GM12878 (cell line): ENCODE measurements around the gene ABR. TPM values are rescaled to one million over a fixed set of nuclear protein-coding genes. Genes with fewer than 3 reads are reported as not detected.

Source experiments
- EGR1 ChIP-seq, 2 experiments: IDR thresholded peaks; 1 replicate in 1 of 2; 2 replicates in 1 of 2; pipeline ENCODE4 v1.6.1; 2011 to 2012; ENCODE audit warnings: low read depth in 2 of 2, low read length in 2 of 2, borderline replicate concordance in 1 of 2, mild to moderate bottlenecking in 1 of 2, moderate library complexity in 1 of 2
- MEF2B ChIP-seq: fragments of 450-650 bp; IDR thresholded peaks from 2 replicates; pipeline ENCODE4 v1.6.1; 2018; ENCODE audit warnings: mild to moderate bottlenecking, moderate library complexity; ENCODE audit not compliant: partially characterized antibody, poor library complexity, severe bottlenecking
- MYC ChIP-seq: IDR thresholded peaks from 2 replicates; pipeline ENCODE4 v1.6.1; 2011; ENCODE audit warnings: mild to moderate bottlenecking, low read length, moderate library complexity, inconsistent platforms; ENCODE audit not compliant: insufficient read depth, insufficient replicate concordance, insufficient read length, severe bottlenecking
- NR2F1 ChIP-seq: fragments of 450-650 bp; conservative IDR thresholded peaks from 2 replicates; pipeline ENCODE4 v1.6.1; 2017; ENCODE audit warnings: mild to moderate bottlenecking
- RAD21 ChIP-seq: IDR thresholded peaks from 2 replicates; pipeline ENCODE4 v1.6.1; 2011; ENCODE audit warnings: mild to moderate bottlenecking, low read depth, low read length, moderate library complexity; ENCODE audit not compliant: insufficient read depth
- RBBP5 ChIP-seq: fragments of 200-600 bp; sonication (generic); conservative IDR thresholded peaks from 2 replicates; pipeline ENCODE4 v1.6.1; 2016
- RELA ChIP-seq: fragments of 450-650 bp; IDR thresholded peaks from 2 replicates; pipeline ENCODE4 v1.8.0; 2014; ENCODE audit warnings: borderline replicate concordance; ENCODE audit not compliant: partially characterized antibody
- SMAD5 ChIP-seq: IDR thresholded peaks from 2 replicates; pipeline ENCODE4 v1.6.1; 2016; ENCODE audit warnings: antibody characterized with exemption, low read depth
- polyA plus RNA-seq, 11 experiments: library from polyadenylated mRNA; depleted of rRNA in 4 of 11; unstranded in 6 of 11; stranded (reverse) in 5 of 11; fragments of >200 nt; fragmentation: Nextera tagmentation in 4 of 11; fragmentation: Illumina TruSeq in 1 of 11; extraction: Ambion mirVana in 4 of 11; extraction: Trizol in 1 of 11; gene quantifications; 1 replicate in 1 of 11; 2 replicates in 10 of 11; pipeline versions ENCODE4 v1.2.1 to v1.2.3, GENCODE V29; 2011 to 2016; ENCODE audit warnings: inconsistent platforms in 2 of 11, missing spikeins in 2 of 11, low read depth in 1 of 11
- total RNA-seq, 4 experiments: library from RNA; depleted of rRNA in 3 of 4; stranded (reverse); fragments of >200 nt in 3 of 4; fragmentation: Illumina TruSeq in 1 of 4; extraction: Trizol in 1 of 4; gene quantifications; 2 replicates each; pipeline versions ENCODE4 v1.2.1 to v1.2.3, GENCODE V29; 2013 to 2021
- TF ChIP-seq, protein P1 (sequence below): fragments of 450-650 bp; formaldehyde crosslinking; IDR thresholded peaks from 2 replicates; pipeline ENCODE4 v1.4.0; 2020; ENCODE audit warnings: mild to moderate bottlenecking, moderate library complexity
- TF ChIP-seq, protein P2 (sequence below): fragments of 450-650 bp; IDR thresholded peaks from 2 replicates; pipeline ENCODE4 v1.6.1; 2017; ENCODE audit warnings: mild to moderate bottlenecking, moderate library complexity
- TF ChIP-seq, protein P3 (sequence below): fragments of 450-650 bp; IDR thresholded peaks from 2 replicates; pipeline ENCODE4 v1.6.1; 2018; ENCODE audit warnings: borderline replicate concordance, mild to moderate bottlenecking; ENCODE audit not compliant: partially characterized antibody
- TF ChIP-seq, protein P4 (sequence below): fragments of 450-650 bp; IDR thresholded peaks from 2 replicates; pipeline ENCODE4 v1.6.1; 2016; ENCODE audit warnings: mild to moderate bottlenecking
- TF ChIP-seq, protein P5 (sequence below): fragments of 450-650 bp; IDR thresholded peaks from 2 replicates; pipeline ENCODE4 v1.6.1; 2014; ENCODE audit warnings: mild to moderate bottlenecking
- TF ChIP-seq, protein P6 (sequence below): IDR thresholded peaks from 2 replicates; pipeline ENCODE4 v1.6.1; 2012; ENCODE audit warnings: low read depth, low read length, improper control_type of control experiment

ABR gene
- total and polyA plus RNA-seq, 10 of the 15 experiments (the other 5 are each of a cell fraction or from before 2014, with no cell fraction given): 1.4 to 112 (median 30.0) TPM

DNA sequence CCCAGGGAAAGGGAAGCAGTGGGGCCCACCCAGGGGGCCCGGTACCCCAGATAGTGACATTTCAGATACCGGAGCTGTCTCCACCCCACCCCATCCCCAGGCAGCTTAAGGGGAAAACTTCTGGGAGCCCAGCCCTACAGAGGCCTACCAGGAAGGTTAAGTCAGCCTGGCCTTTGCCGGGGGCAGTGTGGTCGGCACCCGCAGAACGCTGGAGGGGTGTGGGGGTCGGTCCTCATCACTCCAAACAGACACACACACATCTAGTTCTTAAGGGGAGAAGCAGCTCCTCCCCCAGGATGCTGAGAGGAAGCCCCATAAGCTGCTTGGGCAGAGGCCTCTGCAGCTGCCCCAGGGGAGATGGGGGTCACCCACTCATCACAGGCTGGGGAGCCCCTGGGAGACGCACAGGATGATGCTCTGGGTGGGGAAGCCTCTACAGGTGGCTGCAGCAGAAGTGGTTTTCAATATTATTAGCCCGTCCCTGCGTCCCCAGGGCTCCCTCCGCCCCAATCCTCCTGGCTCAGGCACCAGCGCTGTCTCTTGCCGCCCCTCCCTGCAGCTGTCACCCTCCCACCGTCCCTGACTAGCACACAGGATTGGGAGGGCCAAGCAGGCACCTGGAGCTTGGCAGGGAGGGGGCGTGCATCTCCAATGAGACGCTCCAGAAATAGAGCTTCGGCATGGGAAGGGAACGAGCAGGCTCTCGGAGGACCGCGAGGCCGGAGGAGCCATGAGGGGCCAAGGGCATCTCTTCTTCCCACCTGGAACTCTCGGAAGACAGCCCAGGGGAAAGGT is 1.4 kb upstream of the ABR start (continued):
- TF ChIP-seq SMAD5: no peak
- TF ChIP-seq MEF2B: peak; percentile 97
- TF ChIP-seq, protein P1, sequence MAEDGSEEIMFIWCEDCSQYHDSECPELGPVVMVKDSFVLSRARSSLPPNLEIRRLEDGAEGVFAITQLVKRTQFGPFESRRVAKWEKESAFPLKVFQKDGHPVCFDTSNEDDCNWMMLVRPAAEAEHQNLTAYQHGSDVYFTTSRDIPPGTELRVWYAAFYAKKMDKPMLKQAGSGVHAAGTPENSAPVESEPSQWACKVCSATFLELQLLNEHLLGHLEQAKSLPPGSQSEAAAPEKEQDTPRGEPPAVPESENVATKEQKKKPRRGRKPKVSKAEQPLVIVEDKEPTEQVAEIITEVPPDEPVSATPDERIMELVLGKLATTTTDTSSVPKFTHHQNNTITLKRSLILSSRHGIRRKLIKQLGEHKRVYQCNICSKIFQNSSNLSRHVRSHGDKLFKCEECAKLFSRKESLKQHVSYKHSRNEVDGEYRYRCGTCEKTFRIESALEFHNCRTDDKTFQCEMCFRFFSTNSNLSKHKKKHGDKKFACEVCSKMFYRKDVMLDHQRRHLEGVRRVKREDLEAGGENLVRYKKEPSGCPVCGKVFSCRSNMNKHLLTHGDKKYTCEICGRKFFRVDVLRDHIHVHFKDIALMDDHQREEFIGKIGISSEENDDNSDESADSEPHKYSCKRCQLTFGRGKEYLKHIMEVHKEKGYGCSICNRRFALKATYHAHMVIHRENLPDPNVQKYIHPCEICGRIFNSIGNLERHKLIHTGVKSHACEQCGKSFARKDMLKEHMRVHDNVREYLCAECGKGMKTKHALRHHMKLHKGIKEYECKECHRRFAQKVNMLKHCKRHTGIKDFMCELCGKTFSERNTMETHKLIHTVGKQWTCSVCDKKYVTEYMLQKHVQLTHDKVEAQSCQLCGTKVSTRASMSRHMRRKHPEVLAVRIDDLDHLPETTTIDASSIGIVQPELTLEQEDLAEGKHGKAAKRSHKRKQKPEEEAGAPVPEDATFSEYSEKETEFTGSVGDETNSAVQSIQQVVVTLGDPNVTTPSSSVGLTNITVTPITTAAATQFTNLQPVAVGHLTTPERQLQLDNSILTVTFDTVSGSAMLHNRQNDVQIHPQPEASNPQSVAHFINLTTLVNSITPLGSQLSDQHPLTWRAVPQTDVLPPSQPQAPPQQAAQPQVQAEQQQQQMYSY (CRISPR knock-in tag): no peak
- TF ChIP-seq RAD21: no peak
- TF ChIP-seq EGR1 (IDR thresholded peaks at IDR 0.05; ENCODE audit: borderline replicate concordance in 1 of 2, low read depth in 2 of 2, low read length in 2 of 2): peak in 1 of 2 experiments; percentile 71; a peak in 1 of 3 replicates
- no peak for TF ChIP-seq RBBP5
- TF ChIP-seq, protein P2, sequence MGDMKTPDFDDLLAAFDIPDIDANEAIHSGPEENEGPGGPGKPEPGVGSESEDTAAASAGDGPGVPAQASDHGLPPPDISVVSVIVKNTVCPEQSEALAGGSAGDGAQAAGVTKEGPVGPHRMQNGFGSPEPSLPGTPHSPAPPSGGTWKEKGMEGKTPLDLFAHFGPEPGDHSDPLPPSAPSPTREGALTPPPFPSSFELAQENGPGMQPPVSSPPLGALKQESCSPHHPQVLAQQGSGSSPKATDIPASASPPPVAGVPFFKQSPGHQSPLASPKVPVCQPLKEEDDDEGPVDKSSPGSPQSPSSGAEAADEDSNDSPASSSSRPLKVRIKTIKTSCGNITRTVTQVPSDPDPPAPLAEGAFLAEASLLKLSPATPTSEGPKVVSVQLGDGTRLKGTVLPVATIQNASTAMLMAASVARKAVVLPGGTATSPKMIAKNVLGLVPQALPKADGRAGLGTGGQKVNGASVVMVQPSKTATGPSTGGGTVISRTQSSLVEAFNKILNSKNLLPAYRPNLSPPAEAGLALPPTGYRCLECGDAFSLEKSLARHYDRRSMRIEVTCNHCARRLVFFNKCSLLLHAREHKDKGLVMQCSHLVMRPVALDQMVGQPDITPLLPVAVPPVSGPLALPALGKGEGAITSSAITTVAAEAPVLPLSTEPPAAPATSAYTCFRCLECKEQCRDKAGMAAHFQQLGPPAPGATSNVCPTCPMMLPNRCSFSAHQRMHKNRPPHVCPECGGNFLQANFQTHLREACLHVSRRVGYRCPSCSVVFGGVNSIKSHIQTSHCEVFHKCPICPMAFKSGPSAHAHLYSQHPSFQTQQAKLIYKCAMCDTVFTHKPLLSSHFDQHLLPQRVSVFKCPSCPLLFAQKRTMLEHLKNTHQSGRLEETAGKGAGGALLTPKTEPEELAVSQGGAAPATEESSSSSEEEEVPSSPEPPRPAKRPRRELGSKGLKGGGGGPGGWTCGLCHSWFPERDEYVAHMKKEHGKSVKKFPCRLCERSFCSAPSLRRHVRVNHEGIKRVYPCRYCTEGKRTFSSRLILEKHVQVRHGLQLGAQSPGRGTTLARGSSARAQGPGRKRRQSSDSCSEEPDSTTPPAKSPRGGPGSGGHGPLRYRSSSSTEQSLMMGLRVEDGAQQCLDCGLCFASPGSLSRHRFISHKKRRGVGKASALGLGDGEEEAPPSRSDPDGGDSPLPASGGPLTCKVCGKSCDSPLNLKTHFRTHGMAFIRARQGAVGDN: no peak
- TF ChIP-seq, protein P3, sequence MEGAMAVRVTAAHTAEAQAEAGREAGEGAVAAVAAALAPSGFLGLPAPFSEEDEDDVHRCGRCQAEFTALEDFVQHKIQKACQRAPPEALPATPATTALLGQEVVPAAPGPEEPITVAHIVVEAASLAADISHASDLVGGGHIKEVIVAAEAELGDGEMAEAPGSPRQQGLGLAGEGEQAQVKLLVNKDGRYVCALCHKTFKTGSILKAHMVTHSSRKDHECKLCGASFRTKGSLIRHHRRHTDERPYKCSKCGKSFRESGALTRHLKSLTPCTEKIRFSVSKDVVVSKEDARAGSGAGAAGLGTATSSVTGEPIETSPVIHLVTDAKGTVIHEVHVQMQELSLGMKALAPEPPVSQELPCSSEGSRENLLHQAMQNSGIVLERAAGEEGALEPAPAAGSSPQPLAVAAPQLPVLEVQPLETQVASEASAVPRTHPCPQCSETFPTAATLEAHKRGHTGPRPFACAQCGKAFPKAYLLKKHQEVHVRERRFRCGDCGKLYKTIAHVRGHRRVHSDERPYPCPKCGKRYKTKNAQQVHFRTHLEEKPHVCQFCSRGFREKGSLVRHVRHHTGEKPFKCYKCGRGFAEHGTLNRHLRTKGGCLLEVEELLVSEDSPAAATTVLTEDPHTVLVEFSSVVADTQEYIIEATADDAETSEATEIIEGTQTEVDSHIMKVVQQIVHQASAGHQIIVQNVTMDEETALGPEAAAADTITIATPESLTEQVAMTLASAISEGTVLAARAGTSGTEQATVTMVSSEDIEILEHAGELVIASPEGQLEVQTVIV: no peak
- TF ChIP-seq RELA: peak; percentile 23
- no peak for TF ChIP-seq MYC
- TF ChIP-seq, protein P4, sequence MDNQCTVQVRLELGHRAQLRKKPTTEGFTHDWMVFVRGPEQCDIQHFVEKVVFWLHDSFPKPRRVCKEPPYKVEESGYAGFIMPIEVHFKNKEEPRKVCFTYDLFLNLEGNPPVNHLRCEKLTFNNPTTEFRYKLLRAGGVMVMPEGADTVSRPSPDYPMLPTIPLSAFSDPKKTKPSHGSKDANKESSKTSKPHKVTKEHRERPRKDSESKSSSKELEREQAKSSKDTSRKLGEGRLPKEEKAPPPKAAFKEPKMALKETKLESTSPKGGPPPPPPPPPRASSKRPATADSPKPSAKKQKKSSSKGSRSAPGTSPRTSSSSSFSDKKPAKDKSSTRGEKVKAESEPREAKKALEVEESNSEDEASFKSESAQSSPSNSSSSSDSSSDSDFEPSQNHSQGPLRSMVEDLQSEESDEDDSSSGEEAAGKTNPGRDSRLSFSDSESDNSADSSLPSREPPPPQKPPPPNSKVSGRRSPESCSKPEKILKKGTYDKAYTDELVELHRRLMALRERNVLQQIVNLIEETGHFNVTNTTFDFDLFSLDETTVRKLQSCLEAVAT: peak; percentile 42; the same call in 1 of the 2 replicates
- TF ChIP-seq NR2F1: peak; percentile 74
- TF ChIP-seq, protein P5, sequence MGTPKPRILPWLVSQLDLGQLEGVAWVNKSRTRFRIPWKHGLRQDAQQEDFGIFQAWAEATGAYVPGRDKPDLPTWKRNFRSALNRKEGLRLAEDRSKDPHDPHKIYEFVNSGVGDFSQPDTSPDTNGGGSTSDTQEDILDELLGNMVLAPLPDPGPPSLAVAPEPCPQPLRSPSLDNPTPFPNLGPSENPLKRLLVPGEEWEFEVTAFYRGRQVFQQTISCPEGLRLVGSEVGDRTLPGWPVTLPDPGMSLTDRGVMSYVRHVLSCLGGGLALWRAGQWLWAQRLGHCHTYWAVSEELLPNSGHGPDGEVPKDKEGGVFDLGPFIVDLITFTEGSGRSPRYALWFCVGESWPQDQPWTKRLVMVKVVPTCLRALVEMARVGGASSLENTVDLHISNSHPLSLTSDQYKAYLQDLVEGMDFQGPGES: no peak
- TF ChIP-seq, protein P6, sequence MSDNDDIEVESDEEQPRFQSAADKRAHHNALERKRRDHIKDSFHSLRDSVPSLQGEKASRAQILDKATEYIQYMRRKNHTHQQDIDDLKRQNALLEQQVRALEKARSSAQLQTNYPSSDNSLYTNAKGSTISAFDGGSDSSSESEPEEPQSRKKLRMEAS: peak; percentile 17; the same call in 1 of the 2 replicates
